K562 (cell line): ENCODE data around the gene RAB31. TPM values are rescaled to one million over a fixed set of nuclear protein-coding genes. Genes with fewer than 3 reads are reported as not detected.

Experiments
- DDX20 ChIP-seq: fragments of 450-650 bp; IDR thresholded peaks from 2 replicates; pipeline ENCODE4 v1.6.1; 2016; ENCODE audit warnings: missing genetic modification characterization, low read depth, mild to moderate bottlenecking, missing compliant biosample characterization, moderate library complexity
- E2F3 ChIP-seq: fragments of 250-450 bp; sonication (Bioruptor Pico); IDR thresholded peaks from 2 replicates; pipeline ENCODE4 v1.4.0; 2020; ENCODE audit warnings: mild to moderate bottlenecking
- ETV5 ChIP-seq: sonication (generic); formaldehyde crosslinking; IDR thresholded peaks from 2 replicates; pipeline ENCODE4 v1.4.0; 2020; ENCODE audit warnings: low read depth, mild to moderate bottlenecking, missing genetic modification reagents
- GABPB2 ChIP-seq: fragments of 250-450 bp; sonication (Bioruptor Pico); conservative IDR thresholded peaks from 2 replicates; pipeline ENCODE4 v1.5.1; 2021; ENCODE audit warnings: mild to moderate bottlenecking
- GTF2A2 ChIP-seq: IDR thresholded peaks from 2 replicates; pipeline ENCODE4 v1.6.1; 2016; ENCODE audit warnings: mild to moderate bottlenecking, missing genetic modification characterization, missing compliant biosample characterization
- GTF2E2 ChIP-seq: fragments of 200-800 bp; sonication (Bioruptor generic); IDR thresholded peaks from 2 replicates; pipeline ENCODE4 v1.6.1; 2016; ENCODE audit warnings: missing genetic modification characterization, missing compliant biosample characterization
- HDAC3 ChIP-seq: fragments of 450-650 bp; IDR thresholded peaks from 2 replicates; pipeline ENCODE4 v1.6.1; 2018; ENCODE audit warnings: borderline replicate concordance, mild to moderate bottlenecking, moderate library complexity; ENCODE audit not compliant: partially characterized antibody
- RBFOX2 ChIP-seq: fragments of 200-400 bp; formaldehyde crosslinking; IDR thresholded peaks from 2 replicates; pipeline ENCODE4 v1.6.1; 2017; ENCODE audit warnings: low read depth, mild to moderate bottlenecking, low read length, moderate library complexity
- SOX6 ChIP-seq: fragments of 450-650 bp; IDR thresholded peaks from 2 replicates; pipeline ENCODE4 v1.6.1; 2014; ENCODE audit warnings: mild to moderate bottlenecking
- SRF ChIP-seq, 2 experiments: fragments of 250-450, 450-650 bp in 1 of 2; sonication (Bioruptor Pico) in 1 of 2; sonication (generic) in 1 of 2; formaldehyde crosslinking; IDR thresholded peaks; 2 replicates each; pipeline versions ENCODE4 v1.5.0 to v1.5.1; 2020 to 2022; ENCODE audit warnings: mild to moderate bottlenecking in 1 of 2, missing genetic modification reagents in 1 of 2
- U2AF1 ChIP-seq: fragments of 200-400 bp; formaldehyde crosslinking; optimal IDR thresholded peaks from 2 replicates; pipeline ENCODE3; 2017; ENCODE audit warnings: mild to moderate bottlenecking, low read depth, low read length, moderate library complexity
- XRCC3 ChIP-seq: fragments of 450-650 bp; IDR thresholded peaks from 2 replicates; pipeline ENCODE4 v1.6.1; 2017; ENCODE audit warnings: mild to moderate bottlenecking, moderate library complexity
- ZNF696 ChIP-seq: fragments of 250-450 bp; sonication (Bioruptor Pico); conservative IDR thresholded peaks from 2 replicates; pipeline ENCODE4 v1.4.0; 2020; ENCODE audit warnings: mild to moderate bottlenecking, moderate library complexity
- ZNF79 ChIP-seq: fragments of 250-450 bp; sonication (Bioruptor Pico); IDR thresholded peaks from 2 replicates; pipeline ENCODE4 v1.4.0; 2020; ENCODE audit warnings: low read depth, mild to moderate bottlenecking, moderate library complexity
- polyA plus RNA-seq, 8 experiments: library from polyadenylated mRNA; depleted of rRNA in 4 of 8; stranded (reverse) in 5 of 8; unstranded in 3 of 8; fragments of >200 nt; fragmentation: Nextera tagmentation in 2 of 8; fragmentation: Illumina TruSeq in 1 of 8; extraction: Ambion mirVana in 2 of 8; extraction: Trizol in 1 of 8; gene quantifications; 2 replicates each; pipeline versions ENCODE4 v1.2.1 to v1.2.3, GENCODE V29; 2011 to 2014; ENCODE audit warnings: inconsistent platforms in 1 of 8, missing spikeins in 1 of 8
- total RNA-seq, 7 experiments: library from RNA; depleted of rRNA in 6 of 7; stranded (reverse); fragments of >200 nt in 6 of 7; fragmentation: Illumina TruSeq in 2 of 7; extraction: Trizol in 2 of 7; gene quantifications; 2 replicates each; pipeline versions ENCODE4 v1.2.1 to v1.2.3, GENCODE V29; 2011 to 2021; ENCODE audit warnings: low replicate concordance in 1 of 7
- TF ChIP-seq, protein P1 (sequence below), 3 experiments: fragments of 200-800 bp in 1 of 3; sonication (Bioruptor generic) in 1 of 3; sonication (generic) in 1 of 3; formaldehyde crosslinking in 1 of 3; IDR thresholded peaks; 2 replicates each; pipeline versions ENCODE4 v1.6.1 to v1.8.0; 2016 to 2022; ENCODE audit warnings: mild to moderate bottlenecking in 2 of 3, missing compliant biosample characterization in 2 of 3, missing genetic modification characterization in 2 of 3, missing genetic modification reagents in 1 of 3
- TF ChIP-seq, protein P2 (sequence below): fragments of 200-800 bp; sonication (Bioruptor generic); IDR thresholded peaks from 2 replicates; pipeline ENCODE4 v1.6.1; 2016; ENCODE audit warnings: missing genetic modification characterization, missing compliant biosample characterization
- TF ChIP-seq, protein P3 (sequence below): IDR thresholded peaks from 3 replicates; pipeline ENCODE4 v1.6.1; 2011; ENCODE audit warnings: borderline replicate concordance, mild to moderate bottlenecking, moderate library complexity; ENCODE audit not compliant: insufficient read length; ENCODE audit errors: extremely low read depth
- TF ChIP-seq, protein P4 (sequence below): fragments of 250-450 bp; sonication (Bioruptor Pico); IDR thresholded peaks from 2 replicates; pipeline ENCODE4 v1.9.0; 2021; ENCODE audit warnings: mild to moderate bottlenecking

The RAB31 gene
- total and polyA plus RNA-seq, 9 of the 15 experiments (the other 6 are each of a cell fraction or from before 2014, with no cell fraction given), result 20.7 to 70.4 (median 41.3) TPM

DNA sequence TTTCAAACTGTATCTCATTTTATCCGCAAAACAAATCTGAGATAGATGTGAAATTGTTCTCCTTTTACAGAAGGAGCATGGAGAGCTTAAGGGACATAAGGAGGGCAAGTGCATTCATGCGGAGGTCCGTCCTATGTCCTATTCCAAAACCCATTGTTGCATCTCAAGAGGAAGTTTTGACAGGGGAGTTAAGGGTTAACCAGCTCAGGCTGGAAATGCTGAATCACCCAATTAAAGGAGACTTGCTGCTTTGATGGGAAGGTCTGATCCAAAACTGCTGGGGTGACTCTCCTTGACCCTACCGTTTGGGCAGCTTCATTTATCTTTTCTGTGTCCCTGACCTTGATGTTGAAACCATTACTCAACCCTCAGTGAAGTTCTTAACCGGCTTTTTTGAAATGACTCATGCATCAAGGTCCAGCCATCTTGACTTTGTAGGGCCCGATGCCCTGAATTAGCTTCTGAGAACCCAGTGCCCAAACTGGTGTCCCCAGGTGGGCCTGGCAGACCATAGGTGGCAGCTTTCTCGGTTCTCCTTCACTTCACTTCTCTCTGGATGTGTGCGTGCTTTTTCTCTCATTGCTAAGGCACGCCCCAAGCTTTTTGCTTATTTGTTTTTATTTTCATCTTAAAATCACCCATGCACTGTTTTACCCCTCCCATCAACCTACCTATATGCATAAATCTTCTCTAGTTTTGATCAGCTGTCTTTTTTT lies 161.8 kb downstream of the RAB31 start (continued):
- TF ChIP-seq, protein P1, sequence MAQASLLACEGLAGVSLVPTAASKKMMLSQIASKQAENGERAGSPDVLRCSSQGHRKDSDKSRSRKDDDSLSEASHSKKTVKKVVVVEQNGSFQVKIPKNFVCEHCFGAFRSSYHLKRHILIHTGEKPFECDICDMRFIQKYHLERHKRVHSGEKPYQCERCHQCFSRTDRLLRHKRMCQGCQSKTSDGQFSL (CRISPR knock-in tag; IDR thresholded peaks at IDR 0.05), result no peak
- TF ChIP-seq, protein P1 (tag; IDR thresholded peaks at IDR 0.05), result peak in 1 of 2 experiments; percentile 24; a peak in 1 of 4 replicates
- TF ChIP-seq HDAC3 (no peak), ETV5 (CRISPR knock-in tag) (no peak), XRCC3 (no peak), DDX20 (tag) (peak; percentile 71), ZNF79 (peak; percentile 68), E2F3 (CRISPR knock-in tag) (no peak), SRF (CRISPR knock-in tag; IDR thresholded peaks at IDR 0.05) (no peak), U2AF1 (no peak), GTF2A2 (no peak), ZNF696 (no peak), SOX6 (no peak), GABPB2 (CRISPR knock-in tag) (no peak), GTF2E2 (tag) (0 out of 2 replicates have a peak, but pooled peaks have one; percentile 48), RBFOX2 (peak; percentile 35)
- TF ChIP-seq, protein P2, sequence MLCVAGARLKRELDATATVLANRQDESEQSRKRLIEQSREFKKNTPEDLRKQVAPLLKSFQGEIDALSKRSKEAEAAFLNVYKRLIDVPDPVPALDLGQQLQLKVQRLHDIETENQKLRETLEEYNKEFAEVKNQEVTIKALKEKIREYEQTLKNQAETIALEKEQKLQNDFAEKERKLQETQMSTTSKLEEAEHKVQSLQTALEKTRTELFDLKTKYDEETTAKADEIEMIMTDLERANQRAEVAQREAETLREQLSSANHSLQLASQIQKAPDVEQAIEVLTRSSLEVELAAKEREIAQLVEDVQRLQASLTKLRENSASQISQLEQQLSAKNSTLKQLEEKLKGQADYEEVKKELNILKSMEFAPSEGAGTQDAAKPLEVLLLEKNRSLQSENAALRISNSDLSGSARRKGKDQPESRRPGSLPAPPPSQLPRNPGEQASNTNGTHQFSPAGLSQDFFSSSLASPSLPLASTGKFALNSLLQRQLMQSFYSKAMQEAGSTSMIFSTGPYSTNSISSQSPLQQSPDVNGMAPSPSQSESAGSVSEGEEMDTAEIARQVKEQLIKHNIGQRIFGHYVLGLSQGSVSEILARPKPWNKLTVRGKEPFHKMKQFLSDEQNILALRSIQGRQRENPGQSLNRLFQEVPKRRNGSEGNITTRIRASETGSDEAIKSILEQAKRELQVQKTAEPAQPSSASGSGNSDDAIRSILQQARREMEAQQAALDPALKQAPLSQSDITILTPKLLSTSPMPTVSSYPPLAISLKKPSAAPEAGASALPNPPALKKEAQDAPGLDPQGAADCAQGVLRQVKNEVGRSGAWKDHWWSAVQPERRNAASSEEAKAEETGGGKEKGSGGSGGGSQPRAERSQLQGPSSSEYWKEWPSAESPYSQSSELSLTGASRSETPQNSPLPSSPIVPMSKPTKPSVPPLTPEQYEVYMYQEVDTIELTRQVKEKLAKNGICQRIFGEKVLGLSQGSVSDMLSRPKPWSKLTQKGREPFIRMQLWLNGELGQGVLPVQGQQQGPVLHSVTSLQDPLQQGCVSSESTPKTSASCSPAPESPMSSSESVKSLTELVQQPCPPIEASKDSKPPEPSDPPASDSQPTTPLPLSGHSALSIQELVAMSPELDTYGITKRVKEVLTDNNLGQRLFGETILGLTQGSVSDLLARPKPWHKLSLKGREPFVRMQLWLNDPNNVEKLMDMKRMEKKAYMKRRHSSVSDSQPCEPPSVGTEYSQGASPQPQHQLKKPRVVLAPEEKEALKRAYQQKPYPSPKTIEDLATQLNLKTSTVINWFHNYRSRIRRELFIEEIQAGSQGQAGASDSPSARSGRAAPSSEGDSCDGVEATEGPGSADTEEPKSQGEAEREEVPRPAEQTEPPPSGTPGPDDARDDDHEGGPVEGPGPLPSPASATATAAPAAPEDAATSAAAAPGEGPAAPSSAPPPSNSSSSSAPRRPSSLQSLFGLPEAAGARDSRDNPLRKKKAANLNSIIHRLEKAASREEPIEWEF (CRISPR knock-in tag), result peak; percentile 57; the same call in 1 of the 2 replicates
- TF ChIP-seq, protein P3, sequence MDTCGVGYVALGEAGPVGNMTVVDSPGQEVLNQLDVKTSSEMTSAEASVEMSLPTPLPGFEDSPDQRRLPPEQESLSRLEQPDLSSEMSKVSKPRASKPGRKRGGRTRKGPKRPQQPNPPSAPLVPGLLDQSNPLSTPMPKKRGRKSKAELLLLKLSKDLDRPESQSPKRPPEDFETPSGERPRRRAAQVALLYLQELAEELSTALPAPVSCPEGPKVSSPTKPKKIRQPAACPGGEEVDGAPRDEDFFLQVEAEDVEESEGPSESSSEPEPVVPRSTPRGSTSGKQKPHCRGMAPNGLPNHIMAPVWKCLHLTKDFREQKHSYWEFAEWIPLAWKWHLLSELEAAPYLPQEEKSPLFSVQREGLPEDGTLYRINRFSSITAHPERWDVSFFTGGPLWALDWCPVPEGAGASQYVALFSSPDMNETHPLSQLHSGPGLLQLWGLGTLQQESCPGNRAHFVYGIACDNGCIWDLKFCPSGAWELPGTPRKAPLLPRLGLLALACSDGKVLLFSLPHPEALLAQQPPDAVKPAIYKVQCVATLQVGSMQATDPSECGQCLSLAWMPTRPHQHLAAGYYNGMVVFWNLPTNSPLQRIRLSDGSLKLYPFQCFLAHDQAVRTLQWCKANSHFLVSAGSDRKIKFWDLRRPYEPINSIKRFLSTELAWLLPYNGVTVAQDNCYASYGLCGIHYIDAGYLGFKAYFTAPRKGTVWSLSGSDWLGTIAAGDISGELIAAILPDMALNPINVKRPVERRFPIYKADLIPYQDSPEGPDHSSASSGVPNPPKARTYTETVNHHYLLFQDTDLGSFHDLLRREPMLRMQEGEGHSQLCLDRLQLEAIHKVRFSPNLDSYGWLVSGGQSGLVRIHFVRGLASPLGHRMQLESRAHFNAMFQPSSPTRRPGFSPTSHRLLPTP, result no peak
- TF ChIP-seq, protein P4, sequence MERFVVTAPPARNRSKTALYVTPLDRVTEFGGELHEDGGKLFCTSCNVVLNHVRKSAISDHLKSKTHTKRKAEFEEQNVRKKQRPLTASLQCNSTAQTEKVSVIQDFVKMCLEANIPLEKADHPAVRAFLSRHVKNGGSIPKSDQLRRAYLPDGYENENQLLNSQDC (CRISPR knock-in tag), result no peak; the same call in 1 of the 2 replicates
